Femur (tissue), 1 donor: ENCODE data around the gene LUZP1.

Experiments used
- DNase-seq: peaks from one replicate; pipeline ENCODE4 v3.0.0-alpha.2; 2017

LUZP1 gene

DNA sequence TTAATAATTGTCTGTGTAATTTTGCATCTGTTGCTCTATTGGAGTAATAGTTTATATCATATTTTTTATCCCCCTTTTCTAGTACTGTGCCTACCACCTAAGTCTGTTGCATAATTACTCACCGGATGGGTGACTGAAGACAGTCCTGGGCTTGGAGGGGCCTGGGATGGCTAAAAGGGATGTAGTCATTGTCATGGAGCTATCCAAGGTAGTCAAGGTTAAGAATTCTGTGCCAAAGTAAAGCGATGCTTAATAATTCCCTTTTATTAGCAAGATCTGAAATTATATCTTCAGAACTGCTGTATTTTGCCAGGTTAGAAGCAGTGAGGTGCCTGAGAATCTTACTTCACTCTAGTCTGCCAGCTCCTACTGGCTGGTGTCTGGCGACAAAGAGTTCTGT, 87.8 kb downstream of the LUZP1 start:
- no peak for DNase-seq

DNA sequence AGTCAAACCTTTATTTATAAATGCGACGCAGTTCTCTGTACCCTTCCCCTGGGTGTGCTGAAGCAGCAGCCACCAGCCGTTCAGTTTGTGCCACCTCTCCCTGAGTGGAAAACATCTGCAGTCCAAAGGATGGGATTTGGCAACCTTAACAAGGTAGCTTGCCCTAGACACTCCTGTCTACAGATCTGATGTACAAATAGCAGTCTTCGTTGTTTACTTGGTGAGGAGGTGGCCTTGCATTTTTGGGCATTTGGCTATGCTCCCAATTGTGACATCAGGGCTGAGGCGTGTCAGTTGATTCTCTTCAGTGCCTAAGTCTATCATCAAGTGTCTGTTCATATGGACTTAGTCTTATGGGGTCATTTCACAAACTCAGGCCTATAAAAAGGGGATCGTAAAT, 89.6 kb downstream of the LUZP1 start:
- no peak for DNase-seq

DNA sequence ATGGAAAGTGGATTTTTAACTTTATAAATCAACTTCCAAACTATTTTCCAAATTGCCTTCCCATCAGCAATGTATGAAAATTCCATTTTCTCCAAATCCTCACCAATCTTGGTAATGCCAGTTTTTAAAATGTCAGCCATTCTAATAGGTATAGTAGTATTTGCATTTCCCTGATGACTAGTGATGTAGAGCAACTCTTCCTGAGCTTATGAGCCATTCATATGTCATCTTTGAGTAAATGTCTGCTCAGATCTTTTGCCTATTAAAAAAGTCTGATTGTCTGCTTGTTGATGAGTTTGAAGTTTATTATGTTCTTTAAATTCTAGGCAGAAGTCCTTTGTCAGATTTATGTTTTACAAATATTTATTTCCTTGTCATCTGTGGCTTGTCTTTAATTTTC, 94.6 kb downstream of the LUZP1 start:
- DNase-seq, result no peak

DNA sequence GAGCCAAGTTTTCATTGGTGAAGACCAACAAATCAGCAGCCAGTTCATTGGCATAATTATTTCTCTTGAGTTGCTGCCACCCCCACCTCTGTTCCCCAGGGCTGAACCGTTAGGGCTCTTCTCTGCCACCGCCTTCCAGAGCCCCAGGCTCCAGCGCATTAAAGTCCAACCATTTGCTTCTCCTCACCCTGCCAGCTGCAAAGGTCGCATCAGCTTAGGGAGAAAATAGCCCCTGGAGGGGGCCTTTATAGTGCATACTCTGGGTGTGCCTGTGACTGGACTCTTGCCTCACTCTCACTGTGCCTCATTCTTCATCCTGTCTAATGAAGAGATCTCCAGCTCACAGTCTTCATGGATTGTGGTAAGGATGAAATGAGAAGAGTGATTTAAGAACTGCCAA, 99.0 kb downstream of the LUZP1 start:
- no peak for DNase-seq

DNA sequence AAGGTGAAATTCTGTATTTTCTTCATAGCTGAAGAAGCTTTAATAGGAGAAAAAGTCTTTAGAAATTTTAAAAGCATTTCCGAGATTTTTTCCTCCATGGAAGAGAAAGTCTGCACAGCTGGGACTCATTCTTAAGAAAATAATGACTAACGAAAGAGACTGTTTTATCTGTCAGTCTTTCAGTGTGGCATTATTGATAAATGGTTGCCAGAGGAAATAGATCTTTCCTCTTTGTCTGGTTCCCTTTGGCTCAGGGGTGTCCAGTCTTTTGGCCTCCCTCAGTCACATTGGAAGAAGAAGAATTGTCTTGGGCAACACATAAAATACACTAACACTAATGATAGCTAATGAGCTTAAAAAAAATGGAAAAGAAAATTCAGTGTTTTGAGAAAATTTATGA, 99.5 kb downstream of the LUZP1 start:
- DNase-seq, result no peak

DNA sequence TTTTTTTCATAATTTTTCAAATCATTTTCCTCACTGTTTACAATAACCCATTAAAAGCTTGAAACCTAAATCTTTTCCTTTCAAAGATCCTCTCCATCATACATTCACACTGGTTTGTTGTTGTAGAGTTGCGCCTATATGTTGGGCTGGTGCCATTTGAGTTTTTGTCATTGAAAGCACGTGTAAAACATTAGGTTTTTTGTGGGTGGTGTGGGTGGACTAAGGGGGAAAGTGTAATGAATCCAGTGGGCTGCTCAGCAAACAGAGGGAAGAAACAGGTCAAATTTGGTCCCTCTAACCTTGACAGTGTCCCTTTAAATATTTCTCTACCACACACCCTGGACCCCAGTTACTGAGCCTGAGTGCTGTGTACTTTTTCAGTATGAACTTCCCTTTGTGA, 102.6 kb downstream of the LUZP1 start:
- no peak for DNase-seq

DNA sequence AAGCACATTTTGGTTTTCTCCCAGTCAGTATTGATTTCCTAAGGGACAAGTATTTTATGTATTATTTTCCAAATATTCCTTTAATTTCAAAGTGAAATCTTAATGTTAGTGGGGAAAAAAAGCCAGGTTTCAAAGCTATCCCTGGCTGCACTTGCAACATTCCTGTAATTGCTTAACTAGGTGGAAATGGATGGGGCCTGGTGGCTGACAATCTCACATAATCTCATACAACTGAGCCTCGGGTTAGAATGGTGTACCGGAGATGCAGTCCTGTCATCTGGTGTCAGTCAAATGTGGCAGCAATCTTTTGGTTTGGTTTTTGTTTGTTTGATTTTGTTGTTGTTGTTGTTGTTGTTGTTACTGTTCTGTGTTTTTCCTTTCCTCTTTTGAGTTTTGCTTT, 103.3 kb downstream of the LUZP1 start:
- DNase-seq, result no peak

DNA sequence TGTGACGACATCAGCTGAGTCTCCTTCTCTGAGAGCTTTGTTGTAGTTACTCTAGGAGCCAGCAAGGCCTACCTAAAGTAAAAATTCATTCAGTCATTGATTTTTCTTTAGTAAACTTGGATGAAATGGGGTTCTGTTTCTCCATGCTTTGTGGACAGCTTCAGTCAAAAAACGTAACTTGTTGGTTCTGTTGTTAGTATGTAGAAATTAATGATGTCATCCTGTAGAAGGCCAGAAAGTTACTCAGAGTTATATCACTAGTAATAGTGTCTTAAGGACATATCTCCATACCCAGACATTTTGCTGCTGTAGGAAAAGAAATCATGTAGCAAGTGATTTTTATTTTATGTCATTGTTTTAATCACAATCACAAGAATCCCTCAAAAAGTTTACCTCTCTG, 106.4 kb downstream of the LUZP1 start:
- DNase-seq, result no peak

DNA sequence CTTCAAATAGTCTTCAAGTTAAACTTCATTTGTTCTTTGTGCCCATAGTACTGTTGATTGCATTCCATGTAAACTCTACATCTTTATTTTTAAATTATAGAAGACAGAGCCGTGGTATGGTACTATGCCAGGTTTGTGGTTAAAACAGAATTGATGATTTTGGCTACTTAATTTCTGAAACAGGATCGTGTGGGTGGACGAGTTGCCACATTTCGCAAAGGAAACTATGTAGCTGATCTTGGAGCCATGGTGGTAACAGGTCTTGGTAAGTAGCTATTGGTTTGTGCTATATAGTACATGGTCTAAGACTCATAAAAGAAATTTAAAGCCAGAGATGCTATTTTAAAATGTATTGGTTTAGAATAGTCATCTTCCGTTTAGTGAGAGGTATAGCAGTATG, 111.4 kb downstream of the LUZP1 start:
- no peak for DNase-seq

DNA sequence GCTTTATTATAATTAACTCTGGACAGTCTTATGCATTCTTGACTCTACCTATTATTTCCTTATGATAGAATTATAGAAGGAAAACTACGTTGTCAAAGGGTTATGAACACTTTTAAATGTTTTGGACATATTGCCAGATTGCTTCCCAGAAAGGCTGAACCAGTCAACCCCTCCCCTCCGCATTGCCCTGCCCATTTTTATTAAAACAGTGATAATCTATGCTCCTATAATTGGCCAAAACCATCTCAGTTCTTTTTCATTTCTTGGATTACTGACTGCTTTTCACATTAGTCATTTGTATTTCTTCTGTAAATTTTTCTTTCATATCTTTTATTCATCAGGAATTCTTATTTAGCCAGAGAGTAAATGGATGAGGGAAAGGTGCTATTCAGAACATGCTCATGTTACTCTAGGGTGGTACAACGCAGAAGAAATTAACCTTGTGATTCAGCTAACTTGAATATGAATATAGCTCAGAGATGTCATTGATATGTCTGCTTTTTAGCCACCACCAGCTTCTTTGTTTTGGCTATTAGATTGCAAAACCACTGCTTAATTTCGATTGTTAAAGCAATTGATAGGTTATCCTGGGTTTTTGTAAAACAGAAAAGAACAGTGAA, 117.3 kb downstream of the LUZP1 start:
- no peak for DNase-seq

DNA sequence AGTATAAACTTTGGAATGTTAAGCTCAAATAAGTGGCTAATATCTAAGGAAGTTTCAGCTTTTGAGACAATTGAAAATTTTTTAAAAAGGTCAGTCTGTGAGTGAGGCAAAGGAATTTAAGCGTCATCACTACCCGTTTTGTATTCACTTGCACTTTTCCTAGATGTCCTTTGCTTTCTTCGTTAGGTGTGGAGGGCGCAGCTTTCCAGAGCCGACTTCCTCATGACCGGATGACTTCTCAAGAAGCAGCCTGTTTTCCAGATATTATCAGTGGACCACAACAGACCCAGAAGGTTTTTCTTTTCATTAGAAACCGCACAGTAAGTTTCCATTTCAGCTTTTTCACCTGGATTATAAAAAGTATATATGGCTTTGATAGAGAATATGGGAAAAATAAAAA, 118.5 kb downstream of the LUZP1 start:
- no peak for DNase-seq

DNA sequence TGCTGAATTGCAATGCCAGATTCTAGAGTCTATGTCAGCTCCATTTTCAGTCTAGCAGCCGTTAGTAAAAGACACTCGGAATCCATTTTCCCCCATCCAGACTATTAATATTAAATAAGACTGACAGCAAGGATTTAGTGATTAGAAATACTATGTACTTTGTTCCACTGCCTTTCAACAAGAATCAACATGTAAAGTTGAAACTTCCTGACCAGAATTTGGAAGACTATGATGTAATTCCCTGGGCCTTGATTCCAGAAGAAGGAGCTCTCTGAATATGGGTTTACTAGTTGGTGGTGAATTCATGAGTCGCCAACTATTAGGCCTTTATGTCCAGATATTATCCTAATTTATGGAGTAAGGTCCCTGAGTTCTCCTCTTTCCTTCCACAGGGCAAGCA, 124.6 kb downstream of the LUZP1 start:
- no peak for DNase-seq

DNA sequence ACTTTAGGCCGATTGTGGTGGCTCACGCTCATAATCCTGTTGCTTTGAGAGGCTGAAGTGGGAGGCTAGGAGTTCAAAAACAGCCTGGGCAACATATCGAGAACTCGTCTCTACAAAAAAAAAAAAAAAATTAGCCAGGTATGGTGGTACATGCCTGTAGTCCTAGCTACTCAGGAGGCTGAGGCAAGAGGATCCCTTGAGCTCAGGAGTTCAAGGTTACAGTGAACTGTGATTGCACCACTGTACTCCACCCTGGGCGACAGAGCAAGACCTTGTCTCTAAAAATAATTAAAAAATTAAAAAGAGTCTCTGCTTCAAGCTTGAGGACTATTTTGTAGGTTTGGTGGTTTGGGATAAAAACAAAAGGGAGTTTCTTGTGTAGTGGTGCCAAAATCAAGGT, 128.1 kb downstream of the LUZP1 start:
- DNase-seq, result no peak

DNA sequence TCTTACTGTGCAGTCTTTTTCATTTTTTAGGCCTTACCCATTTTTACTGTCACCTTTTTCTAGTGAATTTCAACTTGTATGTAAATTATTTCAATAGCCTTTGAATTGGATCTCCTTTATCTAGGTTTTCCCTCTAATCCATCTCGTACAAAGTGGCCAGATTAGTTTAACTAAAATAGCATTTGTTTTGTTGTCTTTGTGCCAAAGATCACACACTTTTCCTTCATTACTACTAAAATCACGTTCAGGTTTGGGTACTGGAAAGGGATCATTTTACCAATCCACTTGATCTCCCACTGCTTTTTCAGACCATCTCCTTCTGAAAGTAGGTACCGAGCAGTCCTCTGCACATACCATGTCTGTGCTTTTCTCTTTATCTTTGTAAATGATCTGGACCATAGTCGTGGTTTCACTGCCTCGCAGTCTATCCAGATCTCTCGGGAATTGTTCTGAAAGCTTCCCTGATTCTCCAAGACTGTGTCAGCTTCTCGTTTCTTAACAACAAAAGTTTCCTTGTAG, 129.3 kb downstream of the LUZP1 start:
- DNase-seq, result no peak

DNA sequence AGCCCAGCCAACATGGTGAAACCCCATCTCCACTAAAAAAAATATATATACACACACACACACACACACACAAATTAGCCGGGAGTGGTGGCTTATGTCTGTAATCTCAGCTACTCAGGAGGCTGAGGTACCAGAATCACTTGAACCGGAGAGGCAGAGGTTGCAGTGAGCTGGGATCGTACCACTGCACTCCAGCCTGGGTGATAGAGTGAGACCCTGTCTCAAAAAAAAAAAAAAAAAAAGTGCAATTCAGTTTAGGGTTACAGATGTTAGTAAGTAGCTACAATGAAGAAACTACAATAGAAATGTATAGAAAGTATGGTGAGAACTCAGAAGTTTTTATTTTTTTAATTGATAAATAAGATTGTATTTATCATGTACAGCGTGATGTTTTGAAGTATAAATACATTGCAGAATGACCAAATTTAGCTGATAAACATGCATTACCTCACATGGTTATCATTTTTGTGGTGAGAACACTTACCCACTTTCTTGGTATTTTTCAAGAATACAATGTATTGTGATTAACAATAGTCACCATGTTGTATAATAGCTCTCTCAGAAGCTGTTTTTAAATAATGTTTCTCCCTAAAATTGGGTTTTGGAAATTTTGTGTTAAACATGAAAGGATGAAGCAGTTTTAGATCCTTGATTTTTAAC, 131.4 kb downstream of the LUZP1 start:
- DNase-seq, result no peak

DNA sequence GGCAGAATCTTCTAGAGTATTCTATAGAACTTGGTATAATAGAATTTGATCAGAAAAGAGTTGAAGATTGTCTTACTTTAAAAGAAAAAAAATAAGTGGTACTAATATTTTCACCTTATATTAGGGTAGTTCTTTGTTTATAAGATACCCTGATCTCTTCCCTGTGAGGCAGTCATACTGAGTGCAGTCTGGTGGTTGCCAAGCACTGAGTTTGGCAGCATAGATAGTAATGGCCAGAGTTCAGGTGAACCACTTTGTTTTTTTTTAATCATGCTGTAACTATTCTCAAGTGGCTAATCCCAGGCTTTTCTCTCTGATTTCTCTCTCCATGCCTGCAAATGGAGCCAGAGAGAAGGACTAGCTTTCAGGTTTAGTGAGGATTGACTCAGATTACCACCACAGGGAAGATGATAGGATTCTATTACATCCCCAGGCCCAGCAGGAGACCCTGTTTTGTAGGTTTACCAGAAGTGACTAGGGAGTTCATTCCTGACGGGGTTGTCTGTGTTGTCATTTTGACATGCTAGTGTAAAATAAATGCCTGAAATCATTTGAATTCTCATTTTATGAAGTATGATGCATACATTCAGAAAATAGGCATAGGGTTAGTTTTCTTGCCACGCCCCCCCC, 132.7 kb downstream of the LUZP1 start:
- DNase-seq, result no peak
